Keratinocyte (primary cell): Measurements from ENCODE around the gene CA5A. TPM values are rescaled to one million over a fixed set of nuclear protein-coding genes. Genes with fewer than 3 reads are reported as not detected.

ENCODE experiments used
- DNase-seq: peaks from one replicate; pipeline ENCODE4 v3.0.0-alpha.2; 2011; ENCODE audit warnings: low read depth, missing footprints, low spot score
- FAIRE-seq: peaks from 2 replicates; lab custom pipeline; 2011; peaks lifted over from hg19 to GRCh38; lab: Jason Lieb, UNC
- H2AFZ ChIP-seq: 2 replicates; pipeline ENCODE4 v1.6.0; 2012; ENCODE audit warnings: low read length, control low read depth, inconsistent platforms; ENCODE audit not compliant: control insufficient read depth
- H3K27ac ChIP-seq: 2 replicates; pipeline ENCODE4 v1.5.1; 2011; ENCODE audit warnings: low read length; ENCODE audit not compliant: control insufficient read depth, insufficient read depth
- H3K27me3 ChIP-seq: 3 replicates; pipeline ENCODE4 v1.6.0; 2011; ENCODE audit warnings: low read length; ENCODE audit not compliant: control insufficient read depth, insufficient read depth; ENCODE audit errors: extremely low read depth
- H3K36me3 ChIP-seq, 2 experiments: 2 replicates in 1 of 2; 3 replicates in 1 of 2; pipeline ENCODE4 v1.5.1; 2011; ENCODE audit warnings: low read length in 2 of 2, mild to moderate bottlenecking in 1 of 2; ENCODE audit not compliant: control insufficient read depth in 2 of 2, insufficient read depth in 2 of 2; ENCODE audit errors: extremely low read depth in 1 of 2
- H3K4me1 ChIP-seq: 3 replicates; pipeline ENCODE4 v1.5.1; 2011; ENCODE audit warnings: low read length; ENCODE audit not compliant: control insufficient read depth, insufficient read depth; ENCODE audit errors: extremely low read depth
- H3K4me2 ChIP-seq: 3 replicates; pipeline ENCODE4 v1.6.0; 2011; ENCODE audit warnings: low read depth, low read length; ENCODE audit not compliant: control insufficient read depth, insufficient read depth; ENCODE audit errors: extremely low read depth
- H3K4me3 ChIP-seq, 3 experiments: fragments of 200-600 bp in 1 of 3; sonication (generic) in 1 of 3; 2 replicates in 2 of 3; 3 replicates in 1 of 3; pipeline ENCODE4 v1.5.1; 2011 to 2016; ENCODE audit warnings: low read length in 3 of 3, mild to moderate bottlenecking in 3 of 3, control low read depth in 2 of 3, inconsistent platforms in 1 of 3, low read depth in 1 of 3, mixed read lengths in 1 of 3, mixed run types in 1 of 3, moderate library complexity in 1 of 3; ENCODE audit not compliant: control insufficient read depth in 2 of 3, insufficient read depth in 2 of 3; ENCODE audit errors: extremely low read depth in 1 of 3
- H3K79me2 ChIP-seq: 2 replicates; pipeline ENCODE4 v1.6.0; 2012; ENCODE audit warnings: low read length; ENCODE audit not compliant: control insufficient read depth, insufficient read depth
- H3K9ac ChIP-seq: 3 replicates; pipeline ENCODE4 v1.6.0; 2011; ENCODE audit warnings: low read length; ENCODE audit not compliant: control insufficient read depth, insufficient read depth; ENCODE audit errors: extremely low read depth
- H3K9me1 ChIP-seq: 3 replicates; pipeline ENCODE4 v1.6.0; 2011; ENCODE audit warnings: low read length; ENCODE audit not compliant: control insufficient read depth, insufficient read depth; ENCODE audit errors: extremely low read depth
- H3K9me3 ChIP-seq: 2 replicates; pipeline ENCODE4 v1.5.1; 2012; ENCODE audit warnings: low read depth, low read length; ENCODE audit not compliant: control insufficient read depth
- H4K20me1 ChIP-seq: 3 replicates; pipeline ENCODE4 v1.6.0; 2011; ENCODE audit warnings: low read length; ENCODE audit not compliant: control insufficient read depth, insufficient read depth; ENCODE audit errors: extremely low read depth
- EZH2 ChIP-seq: IDR thresholded peaks from one replicate; pipeline ENCODE4 v1.6.1; 2012; ENCODE audit warnings: inconsistent platforms, mild to moderate bottlenecking, low read length, moderate library complexity
- dilution Hi-C: fragments of 300-500 bp; cut with MboI; formaldehyde crosslinking; loops from one replicate; pipeline ENCODE4 v1.7.0; 2020; ENCODE audit warnings: low sequenced_read_pairs; ENCODE audit not compliant: extremely low pct_ligation_motif_present
- polyA plus RNA-seq, 5 experiments: library from polyadenylated mRNA; depleted of rRNA in 3 of 5; stranded (reverse) in 3 of 5; stranded (forward) in 1 of 5; unstranded in 1 of 5; fragments of >200 nt; gene quantifications; 1 replicate in 1 of 5; 2 replicates in 3 of 5; 3 replicates in 1 of 5; pipeline versions ENCODE4 v1.2.1 to v1.2.3, GENCODE V29; 2011 to 2012; ENCODE audit warnings: missing spikeins in 2 of 5, low read depth in 1 of 5, low replicate concordance in 1 of 5
- TF ChIP-seq, protein P1 (sequence below), 3 experiments: IDR thresholded peaks in 1 of 3; conservative IDR thresholded peaks in 1 of 3; optimal IDR thresholded peaks in 1 of 3; 2 replicates in 2 of 3; 3 replicates in 1 of 3; pipeline versions ENCODE3 to v1.5.1; 2011; ENCODE audit warnings: low read length in 3 of 3, mild to moderate bottlenecking in 3 of 3, moderate library complexity in 2 of 3, control low read depth in 1 of 3, inconsistent platforms in 1 of 3; ENCODE audit not compliant: insufficient read depth in 2 of 3; ENCODE audit errors: extremely low read depth in 1 of 3

CA5A gene
- polyA plus RNA-seq, 1 donor (not counting 4 experiments of a cell fraction or from before 2014, with no cell fraction given) = not detected

DNA sequence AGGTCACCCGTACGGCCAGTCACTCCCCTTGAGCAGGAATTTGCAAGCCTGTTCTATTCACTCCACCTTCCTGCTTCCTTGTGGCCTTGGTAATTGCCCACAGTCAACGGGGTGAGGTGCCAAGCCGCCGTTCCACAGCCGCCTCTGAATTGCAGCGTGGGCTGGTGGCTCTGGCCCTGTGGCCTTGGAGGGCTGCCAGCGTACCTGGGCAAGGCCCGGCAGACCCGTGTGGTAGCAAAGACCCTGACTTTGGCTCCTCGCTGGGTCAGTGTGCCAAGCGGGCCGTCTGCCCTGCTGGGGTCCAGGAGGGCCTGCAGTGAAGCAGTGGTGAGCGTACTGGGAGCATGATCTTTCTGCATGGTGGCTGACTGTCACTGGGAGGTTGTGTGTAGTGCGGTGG, 18.5 kb upstream of the CA5A start:
- no peak for TF ChIP-seq EZH2
- TF ChIP-seq, protein P1, sequence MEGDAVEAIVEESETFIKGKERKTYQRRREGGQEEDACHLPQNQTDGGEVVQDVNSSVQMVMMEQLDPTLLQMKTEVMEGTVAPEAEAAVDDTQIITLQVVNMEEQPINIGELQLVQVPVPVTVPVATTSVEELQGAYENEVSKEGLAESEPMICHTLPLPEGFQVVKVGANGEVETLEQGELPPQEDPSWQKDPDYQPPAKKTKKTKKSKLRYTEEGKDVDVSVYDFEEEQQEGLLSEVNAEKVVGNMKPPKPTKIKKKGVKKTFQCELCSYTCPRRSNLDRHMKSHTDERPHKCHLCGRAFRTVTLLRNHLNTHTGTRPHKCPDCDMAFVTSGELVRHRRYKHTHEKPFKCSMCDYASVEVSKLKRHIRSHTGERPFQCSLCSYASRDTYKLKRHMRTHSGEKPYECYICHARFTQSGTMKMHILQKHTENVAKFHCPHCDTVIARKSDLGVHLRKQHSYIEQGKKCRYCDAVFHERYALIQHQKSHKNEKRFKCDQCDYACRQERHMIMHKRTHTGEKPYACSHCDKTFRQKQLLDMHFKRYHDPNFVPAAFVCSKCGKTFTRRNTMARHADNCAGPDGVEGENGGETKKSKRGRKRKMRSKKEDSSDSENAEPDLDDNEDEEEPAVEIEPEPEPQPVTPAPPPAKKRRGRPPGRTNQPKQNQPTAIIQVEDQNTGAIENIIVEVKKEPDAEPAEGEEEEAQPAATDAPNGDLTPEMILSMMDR (optimal IDR thresholded peaks at IDR 0.05 in 1 of 3, IDR thresholded peaks at IDR 0.05 in 1 of 3, conservative IDR thresholded peaks at IDR 0.05 in 1 of 3; ENCODE audit: extremely low read depth in 1 of 3, insufficient read depth in 2 of 3, low read length in 3 of 3) = no peak
- Histone ChIP-seq H3K36me3 (peaks cover 19 to 24% of the 10 kb centered on the region in 2 experiments), H4K20me1 (no peaks in the 10 kb centered on the region), H3K4me3 (no peak overlapping the region), H2AFZ (no peak overlapping the region), H3K9ac (no peak overlapping the region), H3K27me3 (no peaks in the 10 kb centered on the region), H3K9me3 (no peaks in the 10 kb centered on the region), H3K27ac (no peak overlapping the region), H3K4me1 (peaks cover 10% of the 10 kb centered on the region), H3K9me1 (no peaks in the 10 kb centered on the region), H3K4me2 (no peak overlapping the region), H3K79me2 (peaks cover 81% of the 10 kb centered on the region)
- dilution Hi-C loops = no loop called here
- FAIRE-seq = no peak
- DNase-seq = no peak

DNA sequence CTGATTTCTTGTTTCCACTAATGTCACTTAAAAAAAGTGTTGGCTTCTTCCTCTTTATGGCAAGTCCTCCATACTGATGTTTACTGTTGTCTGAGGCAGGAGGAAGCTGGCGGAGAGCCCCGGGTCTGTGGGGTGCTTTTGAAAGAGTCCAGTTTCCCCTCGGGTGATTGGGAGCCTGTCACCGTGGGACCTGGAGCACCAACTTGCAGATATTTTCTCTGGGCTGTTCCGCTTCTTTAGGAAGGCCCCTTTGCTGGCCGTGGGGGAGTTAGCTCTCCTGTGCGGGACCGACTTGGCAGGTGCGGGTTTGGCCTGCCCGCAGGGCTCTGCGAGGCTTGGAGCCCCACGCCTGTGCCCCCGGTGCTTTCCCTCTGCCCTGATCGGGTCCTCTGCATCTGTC, 18.0 kb upstream of the CA5A start:
- Histone ChIP-seq H3K4me1 (peaks cover 10% of the 10 kb centered on the region), H3K36me3 (peaks cover 19 to 24% of the 10 kb centered on the region in 2 experiments), H3K9ac (no peak overlapping the region), H4K20me1 (no peaks in the 10 kb centered on the region), H3K4me2 (no peak overlapping the region), H3K9me3 (no peaks in the 10 kb centered on the region), H3K27ac (no peak overlapping the region), H2AFZ (no peak overlapping the region), H3K27me3 (no peaks in the 10 kb centered on the region), H3K4me3 (no peak overlapping the region), H3K79me2 (peaks cover 77% of the 10 kb centered on the region), H3K9me1 (no peaks in the 10 kb centered on the region)
- FAIRE-seq (no peak), DNase-seq (no peak)
- TF ChIP-seq, protein P1 (optimal IDR thresholded peaks at IDR 0.05 in 1 of 3, IDR thresholded peaks at IDR 0.05 in 1 of 3, conservative IDR thresholded peaks at IDR 0.05 in 1 of 3; ENCODE audit: extremely low read depth in 1 of 3, insufficient read depth in 2 of 3, low read length in 3 of 3) = no peak
- TF ChIP-seq EZH2 = no peak
- dilution Hi-C loops = no loop called here
